Measurements from ENCODE around the gene XPNPEP1.

Gene XPNPEP1

GRCh38 chr10:109892117-109892516 is 31.2 kb downstream of the XPNPEP1 start:
- Histone ChIP-seq H3K79me2 (ENCODE audit: insufficient read depth, low read length) (no peaks in the 10 kb centered on the region), H3K27me3 (ENCODE audit: insufficient read depth, low read length) (no peaks in the 10 kb centered on the region), H3K36me3 (ENCODE audit: insufficient read depth, low read length) (peaks cover 69% of the 10 kb centered on the region; the same call in 1 of the 2 replicates), H3K9me2 (ENCODE audit: low read depth, low read length) (no peaks in the 10 kb centered on the region), H3K4me1 (ENCODE audit: insufficient read depth, low read length, severe bottlenecking) (peaks cover 15% of the 10 kb centered on the region), H2AFZ (ENCODE audit: low read length) (no peak overlapping the region), H3K27ac (ENCODE audit: low read depth, low read length, poor library complexity, severe bottlenecking) (no peak overlapping the region), H3K9ac (ENCODE audit: low read length) (no peak overlapping the region), H3K4me2 (ENCODE audit: low read length) (no peak overlapping the region), H3F3A (ENCODE audit: insufficient read depth, low read length) (no peaks in the 10 kb centered on the region), H4K20me1 (ENCODE audit: insufficient read depth, low read length) (no peaks in the 10 kb centered on the region), H3K9me3 (ENCODE audit: low read length) (no peaks in the 10 kb centered on the region), H3K4me3 (ENCODE audit: low read depth, low read length, poor library complexity, severe bottlenecking) (no peak overlapping the region)
- TF ChIP-seq EZH2 (IDR thresholded peaks at IDR 0.05; ENCODE audit: borderline replicate concordance, low read length) (no peak), CTCF (IDR thresholded peaks at IDR 0.05; ENCODE audit: low read length) (no peak)

- no peak overlapping the region for H3K4me3 ChIP-seq (ENCODE audit: low read depth, low read length, poor library complexity, severe bottlenecking)
- H3F3A ChIP-seq (ENCODE audit: insufficient read depth, low read length) = no peaks in the 10 kb centered on the region
- peaks cover 70% of the 10 kb centered on the region; the same call in 1 of the 2 replicates for H3K36me3 ChIP-seq (ENCODE audit: insufficient read depth, low read length)
- H3K4me2 ChIP-seq (ENCODE audit: low read length) = no peak overlapping the region
- H4K20me1 ChIP-seq (ENCODE audit: insufficient read depth, low read length) = no peaks in the 10 kb centered on the region
- H3K4me1 ChIP-seq (ENCODE audit: insufficient read depth, low read length, severe bottlenecking) = peaks cover 15% of the 10 kb centered on the region
- no peak overlapping the region for H3K27ac ChIP-seq (ENCODE audit: low read depth, low read length, poor library complexity, severe bottlenecking)
- H3K9me2 ChIP-seq (ENCODE audit: low read depth, low read length) = no peaks in the 10 kb centered on the region
- no peak overlapping the region for H2AFZ ChIP-seq (ENCODE audit: low read length)
- TF ChIP-seq CTCF (IDR thresholded peaks at IDR 0.05; ENCODE audit: low read length) (no peak), EZH2 (IDR thresholded peaks at IDR 0.05; ENCODE audit: borderline replicate concordance, low read length) (no peak)
- H3K9me3 ChIP-seq (ENCODE audit: low read length) = no peaks in the 10 kb centered on the region
- H3K27me3 ChIP-seq (ENCODE audit: insufficient read depth, low read length) = no peaks in the 10 kb centered on the region
- no peak overlapping the region for H3K9ac ChIP-seq (ENCODE audit: low read length)
- H3K79me2 ChIP-seq (ENCODE audit: insufficient read depth, low read length) = no peaks in the 10 kb centered on the region
These were observed 32.2 kb downstream of the XPNPEP1 start for GRCh38 chr10:109891105-109891504.

- H3K27me3 ChIP-seq (ENCODE audit: insufficient read depth, low read length) = no peaks in the 10 kb centered on the region
- H3K4me2 ChIP-seq (ENCODE audit: low read length) = no peak overlapping the region
- TF ChIP-seq CTCF (IDR thresholded peaks at IDR 0.05; ENCODE audit: low read length) (no peak), EZH2 (IDR thresholded peaks at IDR 0.05; ENCODE audit: borderline replicate concordance, low read length) (no peak)
- no peaks in the 10 kb centered on the region for H3K9me3 ChIP-seq (ENCODE audit: low read length)
- H3F3A ChIP-seq (ENCODE audit: insufficient read depth, low read length) = no peaks in the 10 kb centered on the region
- no peak overlapping the region for H2AFZ ChIP-seq (ENCODE audit: low read length)
- no peaks in the 10 kb centered on the region for H3K79me2 ChIP-seq (ENCODE audit: insufficient read depth, low read length)
- H4K20me1 ChIP-seq (ENCODE audit: insufficient read depth, low read length) = no peaks in the 10 kb centered on the region
- no peak overlapping the region for H3K9ac ChIP-seq (ENCODE audit: low read length)
- H3K4me3 ChIP-seq (ENCODE audit: low read depth, low read length, poor library complexity, severe bottlenecking) = no peak overlapping the region
- H3K9me2 ChIP-seq (ENCODE audit: low read depth, low read length) = no peaks in the 10 kb centered on the region
- peaks cover 7% of the 10 kb centered on the region for H3K4me1 ChIP-seq (ENCODE audit: insufficient read depth, low read length, severe bottlenecking)
- H3K27ac ChIP-seq (ENCODE audit: low read depth, low read length, poor library complexity, severe bottlenecking) = no peak overlapping the region
- H3K36me3 ChIP-seq (ENCODE audit: insufficient read depth, low read length) = peaks cover 77% of the 10 kb centered on the region; the same call in 1 of the 2 replicates
These were observed 33.4 kb downstream of the XPNPEP1 start for GRCh38 chr10:109889867-109890266.

All from OCI-LY1 (cell line).